ENCODE measurements around the gene PRDX5. TPM values are rescaled to one million over a fixed set of nuclear protein-coding genes. Genes with fewer than 3 reads are reported as not detected.

PRDX5 gene
- total and polyA plus RNA-seq, 9 of the 15 experiments (the other 6 are each of a cell fraction or from before 2014, with no cell fraction given): 40.8 to 327 (median 204) TPM

GRCh38 chr11:64341851-64342791 is 24.2 kb downstream of the PRDX5 start (continued):
- TF ChIP-seq, protein P1, sequence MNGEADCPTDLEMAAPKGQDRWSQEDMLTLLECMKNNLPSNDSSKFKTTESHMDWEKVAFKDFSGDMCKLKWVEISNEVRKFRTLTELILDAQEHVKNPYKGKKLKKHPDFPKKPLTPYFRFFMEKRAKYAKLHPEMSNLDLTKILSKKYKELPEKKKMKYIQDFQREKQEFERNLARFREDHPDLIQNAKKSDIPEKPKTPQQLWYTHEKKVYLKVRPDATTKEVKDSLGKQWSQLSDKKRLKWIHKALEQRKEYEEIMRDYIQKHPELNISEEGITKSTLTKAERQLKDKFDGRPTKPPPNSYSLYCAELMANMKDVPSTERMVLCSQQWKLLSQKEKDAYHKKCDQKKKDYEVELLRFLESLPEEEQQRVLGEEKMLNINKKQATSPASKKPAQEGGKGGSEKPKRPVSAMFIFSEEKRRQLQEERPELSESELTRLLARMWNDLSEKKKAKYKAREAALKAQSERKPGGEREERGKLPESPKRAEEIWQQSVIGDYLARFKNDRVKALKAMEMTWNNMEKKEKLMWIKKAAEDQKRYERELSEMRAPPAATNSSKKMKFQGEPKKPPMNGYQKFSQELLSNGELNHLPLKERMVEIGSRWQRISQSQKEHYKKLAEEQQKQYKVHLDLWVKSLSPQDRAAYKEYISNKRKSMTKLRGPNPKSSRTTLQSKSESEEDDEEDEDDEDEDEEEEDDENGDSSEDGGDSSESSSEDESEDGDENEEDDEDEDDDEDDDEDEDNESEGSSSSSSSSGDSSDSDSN (IDR thresholded peaks at IDR 0.05; ENCODE audit: borderline replicate concordance in 1 of 2, low read depth in 2 of 2, low read length in 2 of 2): peak; percentile 92 to 99
- TF ChIP-seq FOXJ2 (tag; IDR thresholded peaks at IDR 0.05): no peak
- peak in 1 of 2 experiments; percentile 72; a peak in 3 of 4 replicates for TF ChIP-seq SIN3A (IDR thresholded peaks at IDR 0.05; ENCODE audit: borderline replicate concordance in 2 of 2, control insufficient read depth in 1 of 2, low read depth in 2 of 2, low read length in 2 of 2)
- no peak for TF ChIP-seq KHSRP (IDR thresholded peaks at IDR 0.05)
- peak; percentile 98 for TF ChIP-seq ZBTB33 (CRISPR knock-in tag; IDR thresholded peaks at IDR 0.05)
- TF ChIP-seq TCF7L2 (IDR thresholded peaks at IDR 0.05; ENCODE audit: low read depth, low read length): no peak
- no peak for TF ChIP-seq MBD1 (CRISPR knock-in tag; IDR thresholded peaks at IDR 0.05)
- TF ChIP-seq HNRNPL (IDR thresholded peaks at IDR 0.05; ENCODE audit: low read depth, low read length): no peak
- TF ChIP-seq ATF7 (IDR thresholded peaks at IDR 0.05): peak; percentile 51; the same call in 1 of the 2 replicates
- TF ChIP-seq ZBTB7A (IDR thresholded peaks at IDR 0.05; ENCODE audit: borderline replicate concordance, control insufficient read depth, low read depth, low read length): peak; percentile 48; the same call in 1 of the 2 replicates
- TF ChIP-seq E4F1 (CRISPR knock-in tag; IDR thresholded peaks at IDR 0.05; ENCODE audit: borderline replicate concordance): no peak
- peak in 1 of 3 experiments; percentile 55 for TF ChIP-seq YY1 (IDR thresholded peaks at IDR 0.05; ENCODE audit: borderline replicate concordance in 1 of 3, control insufficient read depth in 1 of 3, extremely low read depth in 1 of 3, insufficient read depth in 3 of 3, insufficient read length in 1 of 3, insufficient replicate concordance in 2 of 3, low read depth in 1 of 3, low read length in 2 of 3)
- no peak for TF ChIP-seq HNRNPLL (IDR thresholded peaks at IDR 0.05; ENCODE audit: low read depth, low read length, poor library complexity, severe bottlenecking)
- TF ChIP-seq HNRNPK (IDR thresholded peaks at IDR 0.05; ENCODE audit: low read depth, low read length, poor library complexity, severe bottlenecking): peak; percentile 87
- TF ChIP-seq RAD51 (IDR thresholded peaks at IDR 0.05; ENCODE audit: borderline replicate concordance, low read depth): no peak
